ENCODE measurements around the gene RIMS1.

DNA sequence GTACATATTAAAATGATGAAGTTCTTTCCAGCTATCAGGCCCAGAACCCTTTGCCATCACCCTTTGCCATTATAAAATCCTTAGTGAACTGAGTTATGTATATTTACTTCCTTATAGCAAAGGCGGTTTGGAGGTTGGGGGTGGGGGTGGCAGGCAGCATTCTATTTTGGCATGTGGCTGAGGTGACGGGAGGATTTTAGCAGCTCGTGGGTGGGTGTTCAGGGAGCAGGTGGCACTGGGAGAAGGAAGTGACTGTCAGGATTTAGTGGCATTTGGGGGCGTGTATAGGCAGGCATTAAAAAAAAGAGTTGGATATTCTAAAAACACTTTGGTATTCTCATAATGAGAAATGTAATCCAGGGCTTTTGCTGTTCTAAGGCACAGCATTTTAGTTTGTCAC, 150.7 kb downstream of the RIMS1 start:
- TF ChIP-seq, protein P1, sequence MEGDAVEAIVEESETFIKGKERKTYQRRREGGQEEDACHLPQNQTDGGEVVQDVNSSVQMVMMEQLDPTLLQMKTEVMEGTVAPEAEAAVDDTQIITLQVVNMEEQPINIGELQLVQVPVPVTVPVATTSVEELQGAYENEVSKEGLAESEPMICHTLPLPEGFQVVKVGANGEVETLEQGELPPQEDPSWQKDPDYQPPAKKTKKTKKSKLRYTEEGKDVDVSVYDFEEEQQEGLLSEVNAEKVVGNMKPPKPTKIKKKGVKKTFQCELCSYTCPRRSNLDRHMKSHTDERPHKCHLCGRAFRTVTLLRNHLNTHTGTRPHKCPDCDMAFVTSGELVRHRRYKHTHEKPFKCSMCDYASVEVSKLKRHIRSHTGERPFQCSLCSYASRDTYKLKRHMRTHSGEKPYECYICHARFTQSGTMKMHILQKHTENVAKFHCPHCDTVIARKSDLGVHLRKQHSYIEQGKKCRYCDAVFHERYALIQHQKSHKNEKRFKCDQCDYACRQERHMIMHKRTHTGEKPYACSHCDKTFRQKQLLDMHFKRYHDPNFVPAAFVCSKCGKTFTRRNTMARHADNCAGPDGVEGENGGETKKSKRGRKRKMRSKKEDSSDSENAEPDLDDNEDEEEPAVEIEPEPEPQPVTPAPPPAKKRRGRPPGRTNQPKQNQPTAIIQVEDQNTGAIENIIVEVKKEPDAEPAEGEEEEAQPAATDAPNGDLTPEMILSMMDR (IDR thresholded peaks at IDR 0.05; ENCODE audit: extremely low read depth in 1 of 2, insufficient read depth in 1 of 2, low read depth in 1 of 2, low read length in 2 of 2), result no peak
- TF ChIP-seq POLR2A (IDR thresholded peaks at IDR 0.05; ENCODE audit: low read depth, low read length) (no peak), MAX (IDR thresholded peaks at IDR 0.05; ENCODE audit: insufficient read depth, insufficient read length) (no peak), MYC (IDR thresholded peaks at IDR 0.05; ENCODE audit: low read depth, low read length) (no peak), EZH2 (IDR thresholded peaks at IDR 0.05; ENCODE audit: borderline replicate concordance, low read depth, low read length, severe bottlenecking) (no peak), JUN (IDR thresholded peaks at IDR 0.05; ENCODE audit: borderline replicate concordance, insufficient read depth, insufficient read length, low read depth) (no peak), POLR2AphosphoS5 (IDR thresholded peaks at IDR 0.05; ENCODE audit: insufficient read depth, low read depth, low read length) (no peak), GATA2 (IDR thresholded peaks at IDR 0.05; ENCODE audit: insufficient read depth, insufficient read length, low read depth, low read length) (no peak)
